Stimulated activated CD8-positive, alpha-beta memory T cell treated with anti-CD3 and anti-CD28 coated beads, Interleukin-15, amount 100 ng/mL, for 24 hours (primary cell): Measurements from ENCODE around the gene BMAL1.
A peak's percentile ranks its signal among the peaks of the same experiment; 100 is the strongest.
"Not testable (repeated sequence)": the region's sequence is repeated elsewhere in the genome, so short reads cannot be mapped to it uniquely, and the experiment has no call there.

ENCODE experiments used
- DNase-seq: peaks from one replicate; pipeline ENCODE4 v3.0.0-alpha.2; 2020; ENCODE audit warnings: low read depth

The BMAL1 gene

DNA sequence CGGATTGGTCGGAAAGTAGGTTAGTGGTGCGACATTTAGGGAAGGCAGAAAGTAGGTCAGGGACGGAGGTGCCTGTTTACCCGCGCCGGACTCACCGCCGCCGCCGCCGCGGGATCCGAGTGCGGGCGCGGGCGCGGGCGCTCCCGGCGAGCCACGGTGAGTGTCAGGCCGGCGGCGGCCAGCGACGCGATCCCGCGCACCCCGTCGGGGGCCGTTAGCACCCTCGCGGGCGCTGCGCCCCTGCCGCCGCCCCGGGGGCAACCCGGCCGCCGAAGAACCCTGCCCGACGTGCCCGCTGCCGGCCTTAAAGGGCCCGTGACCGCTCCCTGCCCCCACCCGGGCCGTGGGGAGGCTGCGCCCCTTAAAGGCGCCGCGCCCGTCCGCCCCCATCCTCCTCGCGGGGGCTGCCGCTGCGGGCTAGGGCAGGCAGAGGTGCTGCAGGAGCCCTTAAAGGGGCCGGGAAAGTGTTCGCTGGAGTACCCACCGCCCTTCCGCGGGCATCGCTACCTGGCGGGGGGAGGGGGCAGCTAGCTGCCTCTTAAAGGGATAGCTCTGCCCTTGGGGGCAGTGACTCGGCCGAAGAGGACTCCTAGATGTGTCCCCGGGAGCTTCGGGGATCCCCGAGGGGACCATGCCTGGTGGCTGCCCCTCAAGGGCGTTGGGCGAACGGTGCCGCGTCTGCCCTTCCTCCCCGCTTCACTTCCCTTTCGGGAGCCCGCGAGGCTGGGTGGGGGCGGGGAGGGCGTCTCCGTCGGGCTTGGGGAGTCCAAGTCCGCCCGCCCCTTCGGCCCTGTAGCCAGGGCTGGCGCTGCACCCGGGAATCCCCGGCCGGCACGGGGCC, at the start of gene BMAL1:
Gene BMAL1, plus strand, starts transcription at position 23 of the 841 bp plus-strand sequence. CDS start 76,519 bp downstream, outside the sequence.
- DNase-seq: peak; percentile 33

DNA sequence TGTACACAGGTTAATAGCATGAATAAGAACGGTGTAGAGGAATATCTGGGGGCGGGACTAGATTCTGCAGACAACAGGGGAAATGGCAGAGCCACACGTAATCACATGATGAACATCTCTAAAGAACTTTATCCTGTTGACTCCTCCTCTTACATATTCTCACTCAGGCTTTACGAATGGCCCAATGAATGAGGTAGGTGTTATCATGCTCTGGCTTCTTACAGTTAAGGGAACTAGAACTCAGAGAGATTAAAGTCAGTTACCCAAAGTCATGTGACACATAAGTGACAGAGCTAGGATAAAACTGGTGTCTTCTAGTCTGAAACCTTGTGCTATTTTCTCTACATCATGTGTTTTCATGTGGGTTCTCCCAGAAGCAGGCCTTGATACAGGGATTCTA, 49.0 kb upstream of the BMAL1 start:
- no peak for DNase-seq

- DNase-seq: no peak
Observed at GRCh38 chr11:13229136-13229535, 48.5 kb upstream of the BMAL1 start.

- DNase-seq: no peak
Observed at GRCh38 chr11:13229711-13230318, 47.8 kb upstream of the BMAL1 start.

- no peak for DNase-seq
Observed at GRCh38 chr11:13233173-13233745, 44.3 kb upstream of the BMAL1 start.

GRCh38 chr11:13235895-13236294, 41.7 kb upstream of the BMAL1 start:
- no peak for DNase-seq

GRCh38 chr11:13236626-13237025, 41.0 kb upstream of the BMAL1 start:
- DNase-seq: no peak

GRCh38 chr11:13237761-13238160, 39.8 kb upstream of the BMAL1 start:
- DNase-seq: no peak

GRCh38 chr11:13238879-13239514, 38.6 kb upstream of the BMAL1 start:
- peak; percentile 4 for DNase-seq

GRCh38 chr11:13242564-13242963, 35.0 kb upstream of the BMAL1 start:
- no peak for DNase-seq

- no peak for DNase-seq
Observed at GRCh38 chr11:13247606-13248296, 29.8 kb upstream of the BMAL1 start.

GRCh38 chr11:13249177-13249576, 28.4 kb upstream of the BMAL1 start:
- DNase-seq: no peak

DNA sequence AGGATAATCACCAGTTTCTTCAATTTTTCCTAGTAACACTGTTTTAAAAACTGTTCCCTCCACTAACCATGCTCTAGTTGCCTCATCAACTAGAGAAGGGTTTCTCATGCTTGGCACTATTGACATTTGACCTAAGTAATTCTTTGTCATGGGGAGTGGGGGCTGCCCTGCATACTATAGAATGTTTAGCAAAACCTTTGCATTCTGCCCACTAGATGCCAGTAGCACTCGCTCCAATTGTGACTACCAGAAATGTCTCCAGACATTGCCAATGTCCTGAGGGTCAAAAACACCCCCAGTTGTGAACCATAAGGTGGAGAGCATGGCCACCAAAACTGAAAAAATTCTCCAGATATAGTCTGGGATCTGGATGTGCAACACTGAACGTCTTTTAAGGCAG, 27.6 kb upstream of the BMAL1 start:
- no peak for DNase-seq

DNA sequence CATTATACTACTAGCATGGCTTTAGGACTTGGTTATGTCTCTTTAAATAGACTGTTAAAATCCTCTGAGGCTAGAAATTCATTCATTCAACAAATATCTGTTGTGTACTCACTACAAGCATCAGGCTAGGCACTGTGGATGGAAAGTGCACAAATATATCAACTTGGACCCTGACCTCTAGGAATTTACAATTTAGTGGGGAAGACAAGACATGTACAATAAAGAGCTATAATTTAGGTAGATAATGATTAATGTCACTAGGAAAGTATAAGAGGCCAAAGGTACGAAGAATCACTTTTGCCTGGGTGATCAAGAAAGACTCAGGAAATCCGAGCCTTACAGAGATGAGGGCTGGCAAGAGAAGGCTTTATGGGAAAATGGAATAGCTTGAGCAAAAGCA, 25.6 kb upstream of the BMAL1 start:
- no peak for DNase-seq

DNA sequence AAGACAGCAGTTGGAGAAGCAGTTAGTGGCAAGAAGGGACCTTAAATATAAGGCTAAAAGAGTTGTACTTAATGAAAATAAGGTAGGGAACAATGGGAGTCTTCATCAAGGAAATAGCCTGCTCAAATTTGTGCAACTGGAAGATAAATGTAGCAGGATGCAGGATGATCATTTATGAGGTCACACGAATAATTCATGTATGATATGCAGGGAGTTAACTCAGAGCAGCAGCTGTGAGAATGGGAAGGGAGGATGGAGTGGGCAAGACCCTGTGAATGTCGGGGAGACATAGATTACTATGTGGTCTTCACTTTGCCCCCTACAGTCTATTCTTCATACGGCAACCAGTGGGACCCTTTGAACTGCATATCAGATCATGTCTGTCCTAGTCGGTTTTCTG, 25.2 kb upstream of the BMAL1 start:
- DNase-seq: no peak

DNA sequence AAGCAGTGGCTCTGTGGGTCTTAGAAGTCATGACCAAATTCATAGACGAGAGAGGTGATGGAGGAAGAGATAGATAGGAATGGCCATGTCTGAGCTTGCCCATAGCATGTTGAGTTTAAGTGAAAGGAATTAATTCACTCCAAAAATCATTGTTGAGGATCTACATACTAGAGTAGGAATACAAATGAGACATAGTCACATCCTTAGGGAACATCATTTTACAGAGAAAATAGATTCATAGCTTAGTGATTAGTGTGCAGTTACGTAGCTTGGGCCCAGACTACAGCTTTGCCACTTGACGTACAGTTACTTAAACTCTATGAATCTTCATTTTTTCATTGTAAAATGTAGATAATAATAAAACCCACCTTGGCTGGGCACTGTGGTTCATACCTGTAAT, 21.4 kb upstream of the BMAL1 start:
- no peak for DNase-seq

DNA sequence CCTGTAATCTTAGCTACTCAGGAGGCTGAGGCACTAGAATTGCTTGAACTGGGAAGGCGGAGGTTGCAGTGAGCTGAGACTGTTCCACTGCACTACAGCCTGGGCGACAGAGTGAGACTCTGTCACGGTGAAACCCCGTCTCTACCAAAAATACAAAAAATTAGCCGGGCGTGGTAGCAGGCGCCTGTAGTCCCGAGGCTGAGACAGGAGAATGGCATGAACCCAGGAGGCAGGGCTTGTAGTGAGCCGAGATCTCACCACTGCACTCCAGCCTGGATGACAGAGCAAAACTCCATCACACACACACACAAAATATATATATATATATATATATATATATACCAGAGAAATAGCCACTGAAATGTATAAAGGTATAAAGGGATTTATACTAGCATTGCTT, 19.5 kb upstream of the BMAL1 start:
- not testable (repeated sequence) for DNase-seq

GRCh38 chr11:13258855-13259254, 18.7 kb upstream of the BMAL1 start:
- DNase-seq: no peak

DNA sequence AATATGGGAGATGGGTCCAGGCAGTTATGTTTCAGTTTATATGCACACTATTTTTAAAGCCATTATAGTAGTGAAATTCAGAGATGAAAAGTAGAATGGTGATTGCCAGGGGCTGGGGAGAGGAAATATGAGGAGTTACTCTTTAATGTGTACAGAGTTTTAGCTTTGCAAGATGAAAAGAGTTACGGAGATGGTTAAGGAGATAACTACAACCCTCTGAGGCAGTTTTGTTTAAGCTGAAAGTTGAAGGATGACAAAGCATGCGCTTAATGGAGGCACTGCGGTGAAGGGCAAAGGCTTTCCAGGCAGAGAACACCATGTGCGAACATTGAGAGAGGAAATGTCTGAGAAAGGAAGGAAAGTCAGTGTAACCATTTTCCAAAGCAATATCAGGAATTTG, 18.2 kb upstream of the BMAL1 start:
- DNase-seq: no peak

GRCh38 chr11:13260201-13260962, 17.2 kb upstream of the BMAL1 start:
- no peak for DNase-seq

DNA sequence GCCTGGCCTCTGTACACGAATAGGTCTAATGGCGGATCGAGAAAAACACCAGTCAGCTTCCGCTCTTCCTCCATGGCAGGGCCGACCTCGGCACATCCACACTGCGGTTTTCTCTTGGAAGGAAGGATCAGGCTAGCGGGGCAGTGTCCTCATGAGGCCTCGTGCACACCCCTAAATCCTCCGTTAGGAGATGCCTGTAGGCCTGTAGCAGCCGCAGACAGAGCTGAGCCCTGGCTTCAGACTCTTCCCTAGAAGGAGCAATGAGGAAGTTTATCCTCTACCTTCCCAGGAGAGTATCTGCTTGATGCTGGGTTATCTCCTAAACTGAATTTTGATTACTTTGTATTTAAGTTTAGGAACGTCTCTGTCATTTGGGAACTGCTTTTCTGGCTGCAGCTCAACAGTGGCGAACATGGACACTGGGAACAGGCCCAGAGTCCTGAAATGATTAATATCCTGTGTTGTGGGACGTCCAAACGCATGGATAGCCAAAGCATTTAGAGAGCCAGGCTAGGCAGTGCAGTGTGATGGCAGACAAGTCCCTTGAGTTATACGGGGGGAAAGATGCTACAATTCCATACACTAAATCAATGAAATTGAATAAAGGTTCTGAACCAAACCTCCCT, 16.5 kb upstream of the BMAL1 start:
- no peak for DNase-seq
